HEK293 (cell line): ENCODE measurements around the gene NFKB1.
A peak's percentile ranks its signal among the peaks of the same experiment; 100 is the strongest.

Experiments
- ZEB2 ChIP-seq: fragments of 450-650 bp; formaldehyde crosslinking; IDR thresholded peaks from 2 replicates; pipeline ENCODE4 v1.5.1; 2016; ENCODE audit warnings: missing biosample characterization, missing genetic modification characterization
- ZFP41 ChIP-seq: fragments of 450-650 bp; formaldehyde crosslinking; IDR thresholded peaks from 2 replicates; pipeline ENCODE4 v1.5.1; 2016; ENCODE audit warnings: missing biosample characterization, missing genetic modification characterization, borderline replicate concordance
- ZFP69B ChIP-seq: fragments of 450-650 bp; formaldehyde crosslinking; IDR thresholded peaks from 2 replicates; pipeline ENCODE4 v1.5.1; 2016; ENCODE audit warnings: missing biosample characterization, missing genetic modification characterization
- ZNF239 ChIP-seq: fragments of 450-650 bp; formaldehyde crosslinking; IDR thresholded peaks from 2 replicates; pipeline ENCODE4 v1.5.1; 2016; ENCODE audit warnings: missing biosample characterization, missing genetic modification characterization
- ZNF274 ChIP-seq, 2 experiments: fragments of 200-500 bp in 1 of 2; fragments of 450-650 bp in 1 of 2; sonication (Bioruptor generic) in 1 of 2; formaldehyde crosslinking in 1 of 2; IDR thresholded peaks; 2 replicates each; pipeline versions ENCODE4 v1.5.1 to v1.6.1; 2014 to 2016; ENCODE audit warnings: borderline replicate concordance in 1 of 2, inconsistent platforms in 1 of 2, low read length in 1 of 2, missing biosample characterization in 1 of 2, missing genetic modification characterization in 1 of 2
- ZNF350 ChIP-seq: fragments of 450-650 bp; formaldehyde crosslinking; IDR thresholded peaks from 2 replicates; pipeline ENCODE4 v1.5.0; 2017; ENCODE audit warnings: missing biosample characterization, mild to moderate bottlenecking, missing genetic modification characterization
- ZNF404 ChIP-seq: fragments of 450-650 bp; formaldehyde crosslinking; IDR thresholded peaks from 2 replicates; pipeline ENCODE4 v1.5.1; 2017; ENCODE audit warnings: missing biosample characterization, missing genetic modification characterization
- ZNF843 ChIP-seq: fragments of 450-650 bp; formaldehyde crosslinking; IDR thresholded peaks from 2 replicates; pipeline ENCODE4 v1.5.1; 2016; ENCODE audit warnings: missing biosample characterization, missing genetic modification characterization
- ZXDB ChIP-seq: fragments of 450-650 bp; formaldehyde crosslinking; IDR thresholded peaks from 2 replicates; pipeline ENCODE4 v1.5.1; 2016; ENCODE audit warnings: missing biosample characterization, missing genetic modification characterization
- TF ChIP-seq, protein P1 (sequence below): fragments of 450-650 bp; formaldehyde crosslinking; IDR thresholded peaks from 2 replicates; pipeline ENCODE4 v1.5.1; 2016; ENCODE audit warnings: missing biosample characterization, missing genetic modification characterization

DNA sequence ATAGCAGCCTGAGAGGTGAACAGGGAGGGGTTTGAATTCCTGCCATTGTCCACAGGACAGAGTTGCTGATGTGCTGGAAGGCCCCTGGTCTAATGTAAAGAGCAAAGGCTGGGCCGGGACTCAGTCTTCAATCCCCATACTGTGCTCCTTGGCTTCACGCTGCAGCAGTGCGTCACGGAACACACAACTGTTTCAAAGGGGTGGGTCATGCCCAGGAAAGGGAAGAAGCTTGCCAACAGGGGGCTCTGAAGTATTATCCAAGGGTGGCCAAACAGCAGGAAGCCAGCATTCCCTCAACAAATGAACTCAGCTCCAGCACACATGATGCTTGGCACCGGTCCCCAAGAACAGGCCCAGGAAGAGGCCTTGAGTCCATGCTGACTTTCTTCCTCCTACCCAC, 122.5 kb downstream of the NFKB1 start:
- TF ChIP-seq, protein P1, sequence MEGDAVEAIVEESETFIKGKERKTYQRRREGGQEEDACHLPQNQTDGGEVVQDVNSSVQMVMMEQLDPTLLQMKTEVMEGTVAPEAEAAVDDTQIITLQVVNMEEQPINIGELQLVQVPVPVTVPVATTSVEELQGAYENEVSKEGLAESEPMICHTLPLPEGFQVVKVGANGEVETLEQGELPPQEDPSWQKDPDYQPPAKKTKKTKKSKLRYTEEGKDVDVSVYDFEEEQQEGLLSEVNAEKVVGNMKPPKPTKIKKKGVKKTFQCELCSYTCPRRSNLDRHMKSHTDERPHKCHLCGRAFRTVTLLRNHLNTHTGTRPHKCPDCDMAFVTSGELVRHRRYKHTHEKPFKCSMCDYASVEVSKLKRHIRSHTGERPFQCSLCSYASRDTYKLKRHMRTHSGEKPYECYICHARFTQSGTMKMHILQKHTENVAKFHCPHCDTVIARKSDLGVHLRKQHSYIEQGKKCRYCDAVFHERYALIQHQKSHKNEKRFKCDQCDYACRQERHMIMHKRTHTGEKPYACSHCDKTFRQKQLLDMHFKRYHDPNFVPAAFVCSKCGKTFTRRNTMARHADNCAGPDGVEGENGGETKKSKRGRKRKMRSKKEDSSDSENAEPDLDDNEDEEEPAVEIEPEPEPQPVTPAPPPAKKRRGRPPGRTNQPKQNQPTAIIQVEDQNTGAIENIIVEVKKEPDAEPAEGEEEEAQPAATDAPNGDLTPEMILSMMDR (tag by site-specific recombination), result peak; percentile 57
- TF ChIP-seq ZXDB (no peak), ZEB2 (no peak), ZNF843 (tag by site-specific recombination) (no peak), ZNF239 (no peak), ZNF274 (IDR thresholded peaks at IDR 0.05; ENCODE audit: low read length) (no peak), ZNF274 (tag by site-specific recombination; IDR thresholded peaks at IDR 0.05; ENCODE audit: borderline replicate concordance) (no peak), ZFP69B (no peak), ZNF404 (tag by site-specific recombination) (no peak), ZNF350 (tag by site-specific recombination) (no peak), ZFP41 (tag by site-specific recombination) (no peak)
